Activated CD8-positive, alpha-beta memory T cell treated with anti-CD3 and anti-CD28 coated beads for 36 hours (primary cell): ENCODE measurements around the gene ASPG. TPM values are rescaled to one million over a fixed set of nuclear protein-coding genes. Genes with fewer than 3 reads are reported as not detected.

Experiments used
- CTCF ChIA-PET: fragments of 350-600 bp; sonication (Branson Sonifier 250); formaldehyde crosslinking; loops from one replicate; lab custom pipeline; 2021; ENCODE audit warnings: antibody characterized with exemption; lab: Charles Lee
- POLR2A ChIA-PET: fragments of 350-600 bp; sonication (Branson Sonifier 250); formaldehyde crosslinking; loops from one replicate; lab custom pipeline; 2021; ENCODE audit warnings: antibody characterized with exemption; lab: Charles Lee
- total RNA-seq, 2 experiments: library from RNA; stranded (reverse); gene quantifications; one replicate each; pipeline ENCODE4 v1.2.3, GENCODE V29; 2021

The ASPG gene
- total RNA-seq, 2 experiments from 2014 or later: not detected

- ChIA-PET CTCF (no interaction called here), POLR2A (no interaction called here)
These were observed 43.5 kb downstream of the ASPG start for GRCh38 chr14:104128981-104129380.

- ChIA-PET POLR2A (no interaction called here), CTCF (interaction anchor here (0.9 kb wide), 1 partner anchor 8 kb away, joined by 3 read pairs; no protein-coding TSS in a partner anchor)
These were observed 44.1 kb downstream of the ASPG start for GRCh38 chr14:104129556-104129955.

- ChIA-PET POLR2A (no interaction called here), CTCF (no interaction called here)
These were observed 45.6 kb downstream of the ASPG start for GRCh38 chr14:104130974-104131651.

GRCh38 chr14:104131968-104132732, 46.6 kb downstream of the ASPG start:
- CTCF ChIA-PET: interaction anchor here (0.5 kb wide), 1 partner anchor 519 kb away, joined by 3 read pairs; no protein-coding TSS in a partner anchor
- POLR2A ChIA-PET: no interaction called here

- CTCF ChIA-PET: interaction anchor here (0.5 to 1.2 kb wide), 2 partner anchors 431 to 520 kb away, joined by 3 read pairs; no protein-coding TSS in a partner anchor
- POLR2A ChIA-PET: no interaction called here
These were observed 47.5 kb downstream of the ASPG start for GRCh38 chr14:104132981-104133380.

GRCh38 chr14:104133496-104133895, 48.0 kb downstream of the ASPG start:
- ChIA-PET POLR2A (no interaction called here), CTCF (interaction anchor here (1.2 kb wide), 1 partner anchor 431 kb away, joined by 3 read pairs; no protein-coding TSS in a partner anchor)

- POLR2A ChIA-PET: no interaction called here
These were observed 48.8 kb downstream of the ASPG start for GRCh38 chr14:104134061-104134965.

GRCh38 chr14:104135121-104135903, 49.8 kb downstream of the ASPG start:
- ChIA-PET POLR2A (no interaction called here), CTCF (interaction anchor here (1.6 kb wide), 1 partner anchor 22 kb away, joined by 3 read pairs; no protein-coding TSS in a partner anchor)

More at GRCh38 chr14:104134061-104134965, 48.8 kb downstream of the ASPG start:
- CTCF ChIA-PET: interaction anchor here (1.2 to 1.6 kb wide), 2 partner anchors 21 to 430 kb away, joined by 3 read pairs; no protein-coding TSS in a partner anchor

- ChIA-PET POLR2A (no interaction called here), CTCF (interaction anchor here (1.6 kb wide), 1 partner anchor 23 kb away, joined by 3 read pairs; no protein-coding TSS in a partner anchor)
These were observed 50.5 kb downstream of the ASPG start for GRCh38 chr14:104135904-104136471.

GRCh38 chr14:104136472-104137296, 51.2 kb downstream of the ASPG start:
- ChIA-PET CTCF (interaction anchor here (1.9 kb wide), 1 partner anchor 429 kb away, joined by 4 read pairs; no protein-coding TSS in a partner anchor), POLR2A (no interaction called here)

- CTCF ChIA-PET: interaction anchor here (1.0 to 1.9 kb wide), 2 partner anchors 427 to 428 kb away, joined by 4 to 5 read pairs; no protein-coding TSS in a partner anchor
- POLR2A ChIA-PET: no interaction called here
These were observed 52.0 kb downstream of the ASPG start for GRCh38 chr14:104137297-104138097.

- ChIA-PET CTCF (interaction anchor here (1.0 to 1.9 kb wide), 2 partner anchors 426 to 428 kb away, joined by 4 to 5 read pairs; no protein-coding TSS in a partner anchor), POLR2A (no interaction called here)
These were observed 52.7 kb downstream of the ASPG start, which contains the start of gene KIF26A for GRCh38 chr14:104138098-104138717. Gene KIF26A (plus strand): TSS chr14:104138587. CDS start chr14:104138723, 136 bp downstream.

GRCh38 chr14:104138718-104139459, 53.4 kb downstream of the ASPG start:
- ChIA-PET CTCF (no interaction called here), POLR2A (no interaction called here)

GRCh38 chr14:104139460-104140212, 54.1 kb downstream of the ASPG start:
- ChIA-PET POLR2A (interaction anchor here (0.6 kb wide), 1 partner anchor 561 kb away, joined by 3 read pairs; no protein-coding TSS in a partner anchor), CTCF (no interaction called here)
